Keratinocyte (primary cell): ENCODE data around the gene CDK8.

Experiments
- CTCF ChIP-seq, 3 experiments: IDR thresholded peaks in 1 of 3; conservative IDR thresholded peaks in 1 of 3; optimal IDR thresholded peaks in 1 of 3; 2 replicates in 2 of 3; 3 replicates in 1 of 3; pipeline versions ENCODE3 to v1.5.1; 2011; ENCODE audit warnings: low read length in 3 of 3, mild to moderate bottlenecking in 3 of 3, moderate library complexity in 2 of 3, control low read depth in 1 of 3, inconsistent platforms in 1 of 3; ENCODE audit not compliant: insufficient read depth in 2 of 3; ENCODE audit errors: extremely low read depth in 1 of 3
- EZH2 ChIP-seq: IDR thresholded peaks from one replicate; pipeline ENCODE4 v1.6.1; 2012; ENCODE audit warnings: inconsistent platforms, mild to moderate bottlenecking, low read length, moderate library complexity

- TF ChIP-seq CTCF (optimal IDR thresholded peaks at IDR 0.05 in 1 of 3, IDR thresholded peaks at IDR 0.05 in 1 of 3, conservative IDR thresholded peaks at IDR 0.05 in 1 of 3; ENCODE audit: extremely low read depth in 1 of 3, insufficient read depth in 2 of 3, low read length in 3 of 3) (no peak), EZH2 (no peak)
Observed at GRCh38 chr13:26424181-26424580, 170.3 kb downstream of the CDK8 start.
